OCI-LY7 (cell line): ENCODE results near the gene ATP2B1.

Source experiments
- EZH2phosphoT487 ChIP-seq: fragments of 200-600 bp; sonication (generic); IDR thresholded peaks from 2 replicates; pipeline ENCODE4 v1.6.1; 2018; ENCODE audit warnings: low read depth, borderline replicate concordance, mild to moderate bottlenecking, mixed run types, antibody characterized with exemption, low read length, moderate library complexity, mixed read lengths
- TF ChIP-seq, protein P1 (sequence below): fragments of 200-600 bp; sonication (generic); conservative IDR thresholded peaks from 2 replicates; pipeline ENCODE4 v1.5.1; 2014; ENCODE audit warnings: mild to moderate bottlenecking, antibody characterized with exemption, low read length, moderate library complexity, mixed read lengths

DNA sequence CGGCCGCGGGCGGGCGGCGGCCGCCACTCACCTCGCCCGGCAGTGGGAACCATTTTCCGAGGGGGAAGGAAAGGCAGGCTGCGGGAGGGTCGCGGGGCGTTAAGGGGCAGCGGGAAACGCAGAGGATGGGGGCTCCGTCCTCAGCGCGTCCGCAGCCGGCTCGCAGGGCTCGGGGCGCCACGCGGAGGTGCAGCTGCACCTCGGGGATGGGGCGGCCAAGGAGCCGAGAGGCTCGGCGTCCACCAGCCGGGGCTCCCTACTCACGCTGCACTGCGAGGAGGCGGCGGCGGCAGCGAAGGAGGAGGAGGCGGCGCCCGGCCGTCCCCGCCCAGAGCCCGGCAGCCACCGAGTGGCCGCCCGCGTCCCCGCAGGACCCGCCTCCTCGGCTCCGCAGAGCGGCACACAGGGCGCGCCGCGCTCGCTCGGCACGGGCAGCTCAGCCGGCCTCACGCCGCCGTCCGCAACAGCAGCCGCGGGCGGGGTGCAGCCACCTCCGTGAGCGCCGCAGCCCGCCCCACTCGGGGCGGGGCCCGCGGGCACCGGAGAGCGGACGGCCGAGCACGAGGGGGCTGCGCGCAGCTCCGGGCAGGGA lies at the start of gene ATP2B1:
- TF ChIP-seq, protein P1, sequence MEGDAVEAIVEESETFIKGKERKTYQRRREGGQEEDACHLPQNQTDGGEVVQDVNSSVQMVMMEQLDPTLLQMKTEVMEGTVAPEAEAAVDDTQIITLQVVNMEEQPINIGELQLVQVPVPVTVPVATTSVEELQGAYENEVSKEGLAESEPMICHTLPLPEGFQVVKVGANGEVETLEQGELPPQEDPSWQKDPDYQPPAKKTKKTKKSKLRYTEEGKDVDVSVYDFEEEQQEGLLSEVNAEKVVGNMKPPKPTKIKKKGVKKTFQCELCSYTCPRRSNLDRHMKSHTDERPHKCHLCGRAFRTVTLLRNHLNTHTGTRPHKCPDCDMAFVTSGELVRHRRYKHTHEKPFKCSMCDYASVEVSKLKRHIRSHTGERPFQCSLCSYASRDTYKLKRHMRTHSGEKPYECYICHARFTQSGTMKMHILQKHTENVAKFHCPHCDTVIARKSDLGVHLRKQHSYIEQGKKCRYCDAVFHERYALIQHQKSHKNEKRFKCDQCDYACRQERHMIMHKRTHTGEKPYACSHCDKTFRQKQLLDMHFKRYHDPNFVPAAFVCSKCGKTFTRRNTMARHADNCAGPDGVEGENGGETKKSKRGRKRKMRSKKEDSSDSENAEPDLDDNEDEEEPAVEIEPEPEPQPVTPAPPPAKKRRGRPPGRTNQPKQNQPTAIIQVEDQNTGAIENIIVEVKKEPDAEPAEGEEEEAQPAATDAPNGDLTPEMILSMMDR, result no peak
- no peak for TF ChIP-seq EZH2phosphoT487
